ENCODE results near the gene DICER1. TPM values are rescaled to one million over a fixed set of nuclear protein-coding genes. Genes with fewer than 3 reads are reported as not detected.

DICER1 gene
- total RNA-seq, 4 donors from 2014 or later: 38.3 to 124 (median 54.4) TPM

- Histone ChIP-seq H3K27ac (no peak overlapping the region), H3K9me3 (no peaks in the 10 kb centered on the region), H3K36me3 (no peaks in the 10 kb centered on the region), H3K4me3 (no peak overlapping the region), H3K4me1 (no peaks in the 10 kb centered on the region), H3K27me3 (peaks cover 20% of the 10 kb centered on the region)
- no peak for DNase-seq (ENCODE audit: low spot score in 2 of 2)
- TF ChIP-seq CTCF (IDR thresholded peaks at IDR 0.05) (no peak), EP300 (IDR thresholded peaks at IDR 0.05) (no peak), POLR2AphosphoS5 (IDR thresholded peaks at IDR 0.05) (no peak), POLR2A (IDR thresholded peaks at IDR 0.05) (no peak)
- 77% methylated on average over 8 of the region's 8 CpGs for WGBS
These were observed 84.9 kb downstream of the DICER1 start for GRCh38 chr14:95072310-95072905.

DNA sequence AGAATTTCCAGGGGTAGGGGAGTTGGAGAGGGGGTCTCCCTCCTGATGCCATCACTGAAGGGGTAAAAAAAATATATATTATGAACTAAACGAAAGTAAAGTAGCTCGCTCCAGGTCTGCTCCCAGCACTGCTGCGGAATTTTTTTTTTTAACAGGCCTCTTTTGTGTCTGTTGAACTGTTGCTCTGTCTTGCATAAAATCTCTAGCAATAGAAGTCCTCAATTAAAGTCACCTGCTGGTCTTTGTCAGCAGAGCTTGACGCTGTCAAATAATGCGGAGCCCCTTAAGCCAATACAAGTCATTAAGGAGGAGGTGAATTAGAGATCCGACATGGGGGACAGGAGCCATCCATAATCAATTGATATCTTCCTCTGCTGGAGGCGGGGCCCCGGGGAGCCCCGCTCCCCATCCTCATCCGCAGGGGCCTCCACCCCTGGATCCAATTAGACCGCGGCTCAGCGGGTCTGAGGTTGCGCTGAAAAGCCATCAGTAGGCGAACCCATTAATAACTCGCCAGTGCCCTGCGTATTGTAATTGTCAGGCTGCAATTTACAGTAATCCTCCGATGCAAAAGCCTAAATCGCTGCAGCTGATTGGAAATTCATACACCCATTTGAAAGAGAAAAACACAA is 85.6 kb downstream of the DICER1 start:
- Histone ChIP-seq H3K27me3 (peaks cover 20% of the 10 kb centered on the region), H3K36me3 (no peaks in the 10 kb centered on the region), H3K27ac (no peak overlapping the region), H3K4me1 (no peaks in the 10 kb centered on the region), H3K9me3 (no peaks in the 10 kb centered on the region), H3K4me3 (no peak overlapping the region)
- 61% methylated on average over 19 of the region's 19 CpGs for WGBS
- no peak for TF ChIP-seq CTCF (IDR thresholded peaks at IDR 0.05)
- TF ChIP-seq POLR2AphosphoS5 (IDR thresholded peaks at IDR 0.05): no peak
- TF ChIP-seq EP300 (IDR thresholded peaks at IDR 0.05): no peak
- TF ChIP-seq POLR2A (IDR thresholded peaks at IDR 0.05): no peak
- no peak for DNase-seq (ENCODE audit: low spot score in 2 of 2)

- 75% methylated on average over 11 of the region's 11 CpGs for WGBS
These were observed 86.4 kb downstream of the DICER1 start for GRCh38 chr14:95070748-95071435.

GRCh38 chr14:95069547-95069946 is 87.8 kb downstream of the DICER1 start:
- TF ChIP-seq POLR2AphosphoS5 (IDR thresholded peaks at IDR 0.05) (no peak), CTCF (IDR thresholded peaks at IDR 0.05) (no peak), EP300 (IDR thresholded peaks at IDR 0.05) (no peak), POLR2A (IDR thresholded peaks at IDR 0.05) (no peak)
- peaks cover 20% of the 10 kb centered on the region for H3K27me3 ChIP-seq
- peak in 1 of 2 donors; percentile 44 for DNase-seq (ENCODE audit: low spot score in 2 of 2)
- H3K36me3 ChIP-seq: no peaks in the 10 kb centered on the region
- H3K4me1 ChIP-seq: no peaks in the 10 kb centered on the region
- WGBS: 94% methylated on average over 10 of the region's 10 CpGs
- no peak overlapping the region for H3K27ac ChIP-seq
- H3K9me3 ChIP-seq: no peaks in the 10 kb centered on the region
- no peak overlapping the region for H3K4me3 ChIP-seq

More at GRCh38 chr14:95070748-95071435, 86.4 kb downstream of the DICER1 start:
- Histone ChIP-seq H3K4me3 (no peak overlapping the region), H3K36me3 (no peaks in the 10 kb centered on the region), H3K27ac (no peak overlapping the region), H3K4me1 (no peaks in the 10 kb centered on the region), H3K27me3 (peaks cover 20% of the 10 kb centered on the region), H3K9me3 (no peaks in the 10 kb centered on the region)
- DNase-seq (ENCODE audit: low spot score in 2 of 2): peak in 1 of 2 donors; percentile 26
- TF ChIP-seq POLR2A (IDR thresholded peaks at IDR 0.05) (no peak), CTCF (IDR thresholded peaks at IDR 0.05) (no peak), POLR2AphosphoS5 (IDR thresholded peaks at IDR 0.05) (no peak), EP300 (IDR thresholded peaks at IDR 0.05) (no peak)

DNA sequence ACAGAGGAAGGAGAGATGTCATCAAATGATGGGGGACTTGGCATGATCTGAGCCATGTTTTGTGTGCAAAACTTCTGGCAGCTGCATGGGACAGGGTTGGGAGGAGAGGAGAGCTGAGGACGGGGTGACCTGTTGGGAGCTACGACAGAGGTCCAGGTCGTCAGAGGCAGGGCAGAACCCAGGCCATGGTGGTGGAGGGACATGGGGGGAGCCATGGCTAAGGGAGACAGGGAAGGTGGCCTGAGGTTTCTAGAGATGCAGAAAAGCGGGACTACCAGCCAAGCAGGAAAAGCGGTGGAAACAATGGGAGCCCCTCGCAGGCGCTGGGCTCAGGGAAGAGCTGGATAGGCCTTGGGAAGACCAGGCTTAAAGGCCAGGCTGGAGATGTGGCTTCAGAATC is 88.3 kb downstream of the DICER1 start:
- TF ChIP-seq POLR2A (IDR thresholded peaks at IDR 0.05): no peak
- no peak for TF ChIP-seq CTCF (IDR thresholded peaks at IDR 0.05)
- WGBS: 75% methylated on average over 7 of the region's 7 CpGs
- DNase-seq (ENCODE audit: low spot score in 2 of 2): peak in 1 of 2 donors; percentile 54
- Histone ChIP-seq H3K27me3 (peaks cover 20% of the 10 kb centered on the region), H3K27ac (no peak overlapping the region), H3K36me3 (no peaks in the 10 kb centered on the region), H3K4me1 (no peaks in the 10 kb centered on the region), H3K4me3 (no peak overlapping the region), H3K9me3 (no peaks in the 10 kb centered on the region)
